Fibroblast of the aortic adventitia (primary cell): Measurements from ENCODE around the gene PTAFR. TPM values are rescaled to one million over a fixed set of nuclear protein-coding genes. Genes with fewer than 3 reads are reported as not detected.

Experiments
- DNase-seq: peaks from one replicate; pipeline ENCODE4 v3.0.0-alpha.2; 2010; ENCODE audit warnings: low read depth
- H3K4me3 ChIP-seq: 2 replicates; pipeline ENCODE4 v1.5.1; 2011; ENCODE audit warnings: low read depth, mild to moderate bottlenecking, control low read depth, low read length, moderate library complexity
- total RNA-seq: library from RNA; depleted of rRNA; stranded (reverse); fragments of >200 nt; gene quantifications from 2 replicates; pipeline ENCODE4 v1.2.3, GENCODE V29; 2012; ENCODE audit warnings: low replicate concordance
- TF ChIP-seq, protein P1 (sequence below): IDR thresholded peaks from 2 replicates; pipeline ENCODE4 v1.5.1; 2011; ENCODE audit warnings: mild to moderate bottlenecking, low read length, control low read depth, inconsistent platforms; ENCODE audit not compliant: insufficient read depth

The PTAFR gene
- total RNA-seq, 1 donor: under 0.01 TPM

DNA sequence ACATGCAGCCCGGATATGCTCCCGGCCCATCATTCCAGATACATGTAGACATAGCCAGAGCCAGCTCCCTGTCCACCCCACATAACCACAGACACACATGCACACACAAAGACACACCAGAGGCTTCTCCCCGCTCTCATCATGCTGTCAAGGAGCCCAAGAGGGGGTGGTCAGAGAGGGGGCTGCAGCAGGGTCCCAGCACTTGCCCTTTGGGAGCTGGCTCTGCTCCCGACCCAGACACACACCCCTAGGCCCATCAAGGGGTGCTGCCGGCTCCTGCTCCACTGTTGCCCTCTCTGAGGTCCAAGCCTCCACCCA is 2.6 kb downstream of the PTAFR start:
- peak; percentile 18 for DNase-seq
- TF ChIP-seq, protein P1, sequence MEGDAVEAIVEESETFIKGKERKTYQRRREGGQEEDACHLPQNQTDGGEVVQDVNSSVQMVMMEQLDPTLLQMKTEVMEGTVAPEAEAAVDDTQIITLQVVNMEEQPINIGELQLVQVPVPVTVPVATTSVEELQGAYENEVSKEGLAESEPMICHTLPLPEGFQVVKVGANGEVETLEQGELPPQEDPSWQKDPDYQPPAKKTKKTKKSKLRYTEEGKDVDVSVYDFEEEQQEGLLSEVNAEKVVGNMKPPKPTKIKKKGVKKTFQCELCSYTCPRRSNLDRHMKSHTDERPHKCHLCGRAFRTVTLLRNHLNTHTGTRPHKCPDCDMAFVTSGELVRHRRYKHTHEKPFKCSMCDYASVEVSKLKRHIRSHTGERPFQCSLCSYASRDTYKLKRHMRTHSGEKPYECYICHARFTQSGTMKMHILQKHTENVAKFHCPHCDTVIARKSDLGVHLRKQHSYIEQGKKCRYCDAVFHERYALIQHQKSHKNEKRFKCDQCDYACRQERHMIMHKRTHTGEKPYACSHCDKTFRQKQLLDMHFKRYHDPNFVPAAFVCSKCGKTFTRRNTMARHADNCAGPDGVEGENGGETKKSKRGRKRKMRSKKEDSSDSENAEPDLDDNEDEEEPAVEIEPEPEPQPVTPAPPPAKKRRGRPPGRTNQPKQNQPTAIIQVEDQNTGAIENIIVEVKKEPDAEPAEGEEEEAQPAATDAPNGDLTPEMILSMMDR: no peak
- H3K4me3 ChIP-seq: no peak overlapping the region

DNA sequence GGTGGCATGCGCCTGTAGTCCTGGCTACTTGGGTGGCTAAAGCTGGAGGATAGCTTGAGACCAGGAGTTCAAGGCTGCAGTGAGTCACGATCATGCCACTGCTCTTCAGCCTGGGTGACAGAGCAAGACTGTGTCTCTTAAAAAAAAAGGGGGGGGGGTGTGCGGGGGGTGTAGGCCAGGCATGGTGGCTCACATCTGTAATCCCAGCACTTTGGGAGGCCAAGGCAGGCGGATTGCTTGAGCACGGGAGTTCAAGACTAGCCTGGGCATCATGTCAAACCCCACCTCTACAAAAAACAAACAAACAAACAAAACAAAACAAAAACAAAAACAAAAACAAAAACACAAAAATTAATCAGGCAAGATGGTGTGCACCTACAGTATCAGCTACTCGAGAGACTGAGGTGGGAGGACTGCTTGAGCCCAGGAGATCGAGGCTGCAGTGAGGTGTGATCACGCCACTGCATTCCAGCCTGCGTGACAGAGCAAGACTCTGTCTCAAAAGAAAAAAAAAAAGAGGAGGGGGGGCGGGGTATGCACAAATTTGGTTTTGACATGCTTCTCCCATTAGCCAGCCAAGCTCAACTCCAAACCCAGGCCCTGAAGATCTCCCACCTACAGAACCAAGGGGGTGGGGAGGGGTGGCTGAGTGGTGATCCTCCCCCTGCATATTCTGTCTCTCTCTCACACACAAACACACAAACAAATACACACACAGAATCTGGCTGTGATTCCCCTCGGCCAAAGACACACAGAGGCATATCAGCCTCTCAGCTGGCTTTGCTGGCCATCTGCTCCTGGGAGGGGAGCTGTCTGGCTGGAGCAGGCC is 3.1 kb downstream of the PTAFR start:
- TF ChIP-seq, protein P1: no peak
- H3K4me3 ChIP-seq: no peak overlapping the region
- no peak for DNase-seq

DNA sequence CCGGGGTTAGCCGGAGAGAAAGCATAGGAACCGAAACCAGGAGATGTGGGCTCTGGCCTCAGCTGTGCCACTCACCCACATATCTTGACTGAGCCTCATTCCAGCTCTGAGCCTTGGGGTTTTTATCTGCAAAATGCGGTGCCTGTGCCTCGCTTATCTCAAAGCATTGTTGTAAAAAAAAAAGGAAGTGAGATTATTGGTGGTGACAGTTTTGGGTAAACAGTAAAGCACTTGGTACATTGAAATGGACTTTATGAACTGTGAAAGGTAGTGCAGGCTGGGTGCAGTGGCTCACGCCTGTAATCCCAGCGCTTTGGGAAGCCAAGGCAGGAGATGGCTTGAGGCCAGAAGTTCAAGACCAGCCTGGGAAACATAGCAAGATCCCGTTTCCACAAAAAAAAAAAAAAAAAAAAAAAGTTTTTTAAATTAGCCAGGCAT is 3.8 kb downstream of the PTAFR start:
- peak; percentile 68 for DNase-seq
- TF ChIP-seq, protein P1: no peak

DNA sequence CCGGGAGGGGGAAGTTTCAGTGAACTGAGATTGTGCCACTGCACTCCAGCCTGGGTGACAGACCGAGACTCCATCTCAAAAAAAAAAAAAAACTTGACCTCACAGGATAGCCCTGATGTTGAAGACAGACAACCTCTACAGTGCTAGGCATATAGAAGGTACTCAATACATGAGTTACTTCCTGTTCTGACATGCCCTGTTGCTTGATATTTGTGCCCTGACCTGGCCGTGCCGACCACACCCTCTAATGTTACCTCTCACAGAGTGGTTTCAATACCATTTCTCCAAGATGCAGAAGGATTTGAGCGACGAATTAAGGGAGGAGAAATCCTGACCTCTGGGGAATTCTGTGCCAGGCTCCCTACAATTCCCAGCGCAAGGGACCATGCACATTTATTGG is 5.2 kb downstream of the PTAFR start:
- no peak overlapping the region for H3K4me3 ChIP-seq
- TF ChIP-seq, protein P1: no peak
- no peak for DNase-seq

More for the DNA sequence above, 3.8 kb downstream of the PTAFR start:
- no peak overlapping the region for H3K4me3 ChIP-seq

DNA sequence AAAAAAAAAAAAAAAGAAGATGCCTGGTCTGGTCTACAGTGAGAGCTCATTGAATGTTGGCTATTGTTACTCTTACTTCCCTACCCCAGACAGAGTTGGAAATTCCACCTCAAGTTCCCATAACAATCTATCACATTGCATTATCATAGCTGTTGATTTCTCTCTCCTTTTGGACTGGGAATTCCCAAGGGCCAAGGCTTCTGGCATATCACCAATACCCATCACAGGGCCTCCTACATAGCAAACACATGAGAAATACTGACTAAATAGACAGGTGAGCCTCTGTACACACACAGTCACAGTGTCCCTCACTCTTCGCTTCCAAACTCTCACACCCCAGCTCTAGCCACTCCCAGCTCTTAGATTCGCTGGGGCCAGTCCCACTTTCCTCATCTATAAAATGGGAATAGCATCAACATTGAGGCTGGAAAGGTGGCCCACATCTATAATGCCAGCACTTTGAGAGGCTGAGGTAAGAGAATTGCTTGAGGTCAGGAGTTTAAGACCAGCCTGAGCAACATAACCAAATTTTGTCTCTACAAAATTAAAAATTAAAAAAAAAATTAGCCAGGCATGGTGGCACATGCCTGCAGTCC is 6.4 kb downstream of the PTAFR start:
- no peak for DNase-seq

DNA sequence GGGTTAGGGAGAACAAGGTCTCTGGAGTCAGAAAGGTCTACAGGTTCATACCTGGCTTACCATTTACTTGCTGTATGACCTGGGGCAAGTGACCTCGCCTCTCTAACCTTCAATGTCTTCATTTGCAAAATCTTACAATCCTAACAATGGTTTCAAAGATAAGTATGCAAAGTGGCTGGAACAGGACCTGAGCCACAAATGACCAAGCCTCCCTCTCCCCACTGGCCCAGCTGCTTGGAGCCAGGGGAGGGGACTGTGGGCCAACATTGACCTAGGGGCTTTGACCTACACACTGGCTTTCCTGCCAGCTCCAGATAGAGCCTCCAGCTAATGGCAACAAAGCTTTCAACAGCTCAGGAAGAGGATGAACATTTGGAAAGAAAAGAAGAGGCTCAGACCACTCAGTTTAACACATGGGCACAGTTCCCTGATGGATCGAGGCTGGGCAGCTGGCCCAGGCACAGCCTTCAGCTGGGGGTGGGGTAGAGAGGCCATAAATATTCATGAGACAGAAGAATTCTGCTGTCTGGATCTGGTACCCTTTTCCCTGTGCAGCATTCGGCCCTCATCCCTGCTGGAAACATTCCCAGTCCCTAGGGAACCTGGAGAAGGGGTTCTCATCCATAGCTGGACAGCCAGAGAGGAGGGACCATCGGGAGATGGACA is 12.9 kb downstream of the PTAFR start:
- DNase-seq: peak; percentile 71
- TF ChIP-seq, protein P1: no peak
- H3K4me3 ChIP-seq: no peak overlapping the region

More for the DNA sequence above, 6.4 kb downstream of the PTAFR start:
- H3K4me3 ChIP-seq: no peak overlapping the region
- TF ChIP-seq, protein P1: no peak
